CD14-positive monocyte (primary cell): ENCODE results near the gene PER2. TPM values are rescaled to one million over a fixed set of nuclear protein-coding genes. Genes with fewer than 3 reads are reported as not detected.
A peak's percentile ranks its signal among the peaks of the same experiment; 100 is the strongest.

Source experiments
- DNase-seq, 3 donors: peaks; one replicate each; pipeline ENCODE4 v3.0.0-alpha.2; 2011 to 2022
- H2AFZ ChIP-seq: 2 replicates; pipeline ENCODE4 v1.6.0; 2012; ENCODE audit warnings: mild to moderate bottlenecking, low read depth, low read length, inconsistent platforms; ENCODE audit not compliant: insufficient read depth, poor library complexity, severe bottlenecking
- H3K27ac ChIP-seq, 2 donors: 1 replicate in 1 of 2; 2 replicates in 1 of 2; pipeline ENCODE4 v1.5.1; 2012 to 2013; ENCODE audit warnings: low read length in 2 of 2, control low read depth in 1 of 2, inconsistent platforms in 1 of 2, low read depth in 1 of 2, mild to moderate bottlenecking in 1 of 2
- H3K27me3 ChIP-seq, 2 donors: one replicate each; pipeline versions ENCODE4 v1.6.0 to v1.6.1; 2011 to 2013; ENCODE audit warnings: low read length in 2 of 2; ENCODE audit not compliant: control insufficient read depth in 2 of 2, insufficient read depth in 2 of 2
- H3K36me3 ChIP-seq, 2 donors: replicated peaks in 1 of 2; 1 replicate in 1 of 2; 2 replicates in 1 of 2; pipeline versions ENCODE4 v1.5.1 to v1.6.1; 2012 to 2013; ENCODE audit warnings: low read length in 2 of 2, control low read depth in 1 of 2, inconsistent platforms in 1 of 2, mild to moderate bottlenecking in 1 of 2; ENCODE audit not compliant: insufficient read depth in 2 of 2, control insufficient read depth in 1 of 2
- H3K4me1 ChIP-seq, 2 donors: 1 replicate in 1 of 2; 2 replicates in 1 of 2; pipeline versions ENCODE4 v1.5.1 to v1.6.1; 2012 to 2013; ENCODE audit warnings: low read length in 2 of 2, control low read depth in 1 of 2, inconsistent platforms in 1 of 2, mild to moderate bottlenecking in 1 of 2, moderate library complexity in 1 of 2; ENCODE audit not compliant: insufficient read depth in 2 of 2, control insufficient read depth in 1 of 2
- H3K4me2 ChIP-seq: replicated peaks from 2 replicates; pipeline ENCODE3; 2012; ENCODE audit warnings: low read length, moderate library complexity, mild to moderate bottlenecking; ENCODE audit not compliant: poor library complexity, severe bottlenecking; ENCODE audit errors: extremely low read depth
- H3K4me3 ChIP-seq, 3 experiments: fragments of 200-600 bp in 1 of 3; sonication (generic) in 1 of 3; replicated peaks in 1 of 3; 1 replicate in 2 of 3; 2 replicates in 1 of 3; pipeline ENCODE4 v1.5.1; 2011 to 2013; ENCODE audit warnings: low read length in 3 of 3, mild to moderate bottlenecking in 3 of 3, control low read depth in 2 of 3, low read depth in 2 of 3, inconsistent platforms in 1 of 3, moderate library complexity in 1 of 3
- H3K79me2 ChIP-seq: 2 replicates; pipeline ENCODE4 v1.6.0; 2012; ENCODE audit warnings: mild to moderate bottlenecking, control low read depth, inconsistent platforms, low read length, moderate library complexity; ENCODE audit not compliant: insufficient read depth
- H3K9ac ChIP-seq: 2 replicates; pipeline ENCODE4 v1.6.0; 2017; ENCODE audit warnings: low read length, mild to moderate bottlenecking; ENCODE audit not compliant: insufficient read depth, poor library complexity, severe bottlenecking
- H3K9me3 ChIP-seq, 2 donors: replicated peaks in 1 of 2; 1 replicate in 1 of 2; 2 replicates in 1 of 2; pipeline versions ENCODE4 v1.5.1 to v1.6.1; 2012 to 2013; ENCODE audit warnings: low read length in 2 of 2, control low read depth in 1 of 2; ENCODE audit not compliant: control insufficient read depth in 1 of 2, insufficient read depth in 1 of 2
- H4K20me1 ChIP-seq: 2 replicates; pipeline ENCODE4 v1.6.0; 2012; ENCODE audit warnings: mild to moderate bottlenecking, low read length, control low read depth, moderate library complexity; ENCODE audit not compliant: insufficient read depth
- H3K27ac Mint-ChIP-seq, 7 donors: one replicate each; pipeline ENCODE4 v1.8.0; 2020; ENCODE audit warnings: mild to moderate bottlenecking in 7 of 7, mixed read lengths in 7 of 7, moderate library complexity in 6 of 7, inconsistent platforms in 2 of 7
- H3K27me3 Mint-ChIP-seq, 3 donors: one replicate each; pipeline ENCODE4 v1.8.0; 2021 to 2022; ENCODE audit warnings: low read depth in 3 of 3, mild to moderate bottlenecking in 3 of 3, mixed read lengths in 3 of 3, moderate library complexity in 3 of 3, inconsistent platforms in 1 of 3
- H3K36me3 Mint-ChIP-seq, 2 donors: one replicate each; pipeline ENCODE4 v1.8.0; 2020; ENCODE audit warnings: mixed read lengths in 2 of 2, inconsistent platforms in 1 of 2, mild to moderate bottlenecking in 1 of 2
- H3K4me1 Mint-ChIP-seq: one replicate; pipeline ENCODE4 v1.8.0; 2020; ENCODE audit warnings: mild to moderate bottlenecking, mixed read lengths
- H3K4me3 Mint-ChIP-seq, 2 donors: one replicate each; pipeline ENCODE4 v1.8.0; 2020; ENCODE audit warnings: mild to moderate bottlenecking in 2 of 2, mixed read lengths in 2 of 2, moderate library complexity in 1 of 2
- H3K9me3 Mint-ChIP-seq, 7 donors: one replicate each; pipeline ENCODE4 v1.8.0; 2020 to 2022; ENCODE audit warnings: mixed read lengths in 7 of 7, mild to moderate bottlenecking in 6 of 7, moderate library complexity in 6 of 7, inconsistent platforms in 2 of 7
- CTCF ChIP-seq: fragments of 200-600 bp; IDR thresholded peaks from one replicate; pipeline ENCODE4 v1.8.0; 2022; ENCODE audit warnings: antibody characterized with exemption, mild to moderate bottlenecking
- WGBS: methylation state at CpG from one replicate; pipeline ENCODE4 v1.1.5; 2013; ENCODE audit warnings: missing lambda C conversion rate; ENCODE audit not compliant: insufficient coverage; 5-methylcytosine and 5-hydroxymethylcytosine counted together
- intact Hi-C, 2 donors: fragments of 100-400 bp; cut with micrococcal nuclease; formaldehyde crosslinking; loops; one replicate each; pipeline versions ENCODE4 v1.15.0 to v1.15.1; 2023
- polyA plus RNA-seq, 3 donors: library from polyadenylated mRNA; depleted of rRNA in 1 of 3; unstranded in 2 of 3; stranded (reverse) in 1 of 3; fragments of 300-500 nt in 2 of 3; fragments of >200 nt in 1 of 3; fragmentation: Illumina TruSeq in 2 of 3; gene quantifications; 1 replicate in 2 of 3; 2 replicates in 1 of 3; pipeline ENCODE4 v1.2.3, GENCODE V29; 2012 to 2021

The PER2 gene
- polyA plus RNA-seq, 3 donors: 1.6 to 5.6 (median 3.1) TPM

DNA sequence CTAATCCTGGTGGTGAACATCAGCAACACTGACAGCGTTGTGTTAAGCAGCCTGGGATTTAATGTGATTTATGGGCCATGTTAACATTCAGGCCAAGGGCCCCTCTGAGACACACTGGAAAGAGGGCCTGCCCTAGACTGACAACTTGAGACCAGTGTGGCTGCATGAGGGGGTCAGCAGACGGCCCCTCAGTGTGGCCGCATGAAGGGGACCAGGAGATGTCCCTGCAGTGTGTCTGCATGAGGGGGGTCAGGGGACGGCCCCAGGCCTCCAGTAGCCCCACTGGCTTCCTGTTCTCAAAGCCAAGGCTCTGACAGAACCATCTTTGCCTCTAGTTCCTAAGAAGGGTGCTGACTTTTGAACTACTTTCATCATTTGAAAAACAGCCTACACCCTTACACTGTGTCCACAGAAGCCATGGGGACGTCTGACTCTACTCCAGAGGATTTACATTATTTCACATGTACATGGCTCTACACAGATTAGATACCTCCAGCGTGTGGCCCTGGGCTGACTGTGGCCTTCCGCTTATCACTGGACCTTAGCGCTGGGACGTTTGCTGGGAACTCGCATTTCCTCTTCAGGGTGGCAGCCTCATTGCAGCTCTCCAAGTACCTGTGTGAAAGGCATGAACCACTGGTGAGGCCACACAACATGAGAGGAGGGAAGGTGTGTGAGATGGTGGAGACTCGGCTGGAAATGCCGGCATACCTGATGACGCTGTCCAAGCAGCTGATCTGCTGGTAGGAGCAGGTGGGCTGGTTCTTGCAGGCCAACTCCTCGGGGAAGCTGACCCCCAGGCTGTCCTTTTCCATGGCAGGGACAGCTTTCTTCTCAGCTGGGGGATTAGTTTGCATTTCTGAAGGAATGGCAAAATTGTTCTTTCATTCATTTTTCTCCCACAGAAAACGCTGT, 30.4 kb downstream of the PER2 start:
- H3K27ac Mint-ChIP-seq: peak overlapping the region in 2 of 7 donors; percentile 17 to 46

More for the DNA sequence above, 30.4 kb downstream of the PER2 start:
- H3K4me2 ChIP-seq: no peak overlapping the region
- Mint-ChIP-seq H3K9me3 (no peaks in the 10 kb centered on the region), H3K4me3 (no peak overlapping the region), H3K36me3 (peaks cover 79 to 95% of the 10 kb centered on the region in 2 donors), H3K4me1 (no peaks in the 10 kb centered on the region), H3K27me3 (peaks cover 0 to 2% (median 1%) of the 10 kb centered on the region in 3 donors)
- DNase-seq: no peak
- no peak overlapping the region for H3K4me3 ChIP-seq
- H3K36me3 ChIP-seq: peaks cover 68 to 96% of the 10 kb centered on the region in 2 donors
- no peaks in the 10 kb centered on the region for H3K79me2 ChIP-seq
- H3K27me3 ChIP-seq: no peaks in the 10 kb centered on the region
- no peaks in the 10 kb centered on the region for H3K4me1 ChIP-seq
- no peaks in the 10 kb centered on the region for H3K9me3 ChIP-seq
- no peaks in the 10 kb centered on the region for H4K20me1 ChIP-seq
- intact Hi-C loops: no loop called here
- H2AFZ ChIP-seq: no peak overlapping the region
- TF ChIP-seq CTCF: no peak
- WGBS: 92% methylated on average over 15 of the region's 15 CpGs
- no peak overlapping the region for H3K9ac ChIP-seq
- H3K27ac ChIP-seq: no peak overlapping the region
